Right lobe of liver (tissue), 6 donors: ENCODE results near the gene IGF2BP3. TPM values are rescaled to one million over a fixed set of nuclear protein-coding genes. Genes with fewer than 3 reads are reported as not detected.

ENCODE experiments used
- ATAC-seq, 4 donors: fragments of 200-7000 bp; cut with Tn5 transposase; one replicate each; pipeline ENCODE4 v1.9.1; 2020; ENCODE audit warnings: mild to moderate bottlenecking in 4 of 4, moderate library complexity in 4 of 4
- DNase-seq, 3 donors: peaks; one replicate each; pipeline ENCODE4 v3.0.0-alpha.2; 2020
- H3K27ac ChIP-seq, 3 donors: fragments of 200-600 bp; one replicate each; pipeline ENCODE4 v1.8.0; 2022
- H3K27me3 ChIP-seq, 2 donors: fragments of 200-600 bp; one replicate each; pipeline ENCODE4 v1.8.0; 2022
- H3K36me3 ChIP-seq, 4 donors: fragments of 200-600 bp; sonication (generic) in 1 of 4; one replicate each; pipeline versions ENCODE4 v1.5.1 to v1.8.0; 2017 to 2022; ENCODE audit warnings: control low read depth in 1 of 4
- H3K4me1 ChIP-seq, 4 donors: fragments of 200-600 bp; sonication (generic) in 1 of 4; one replicate each; pipeline versions ENCODE4 v1.5.1 to v1.8.0; 2017 to 2022; ENCODE audit warnings: control low read depth in 1 of 4
- H3K4me3 ChIP-seq, 3 donors: fragments of 200-600 bp; one replicate each; pipeline ENCODE4 v1.8.0; 2022
- H3K9me3 ChIP-seq, 4 donors: fragments of 200-600 bp; sonication (generic) in 1 of 4; one replicate each; pipeline versions ENCODE4 v1.5.1 to v1.8.0; 2017 to 2022; ENCODE audit warnings: control low read depth in 1 of 4
- POLR2A ChIP-seq: fragments of 450-650 bp; IDR thresholded peaks from one replicate; pipeline ENCODE4 v1.6.1; 2017; ENCODE audit warnings: antibody characterized with exemption, mild to moderate bottlenecking
- WGBS: methylation state at CpG from one replicate; pipeline ENCODE4 v1.1.6; 2018; ENCODE audit warnings: low coverage, low lambda C conversion rate; ENCODE audit not compliant: insufficient coverage; ENCODE audit errors: missing lambda C conversion rate; 5-methylcytosine and 5-hydroxymethylcytosine counted together
- intact Hi-C, 2 donors: fragments of 100-400 bp; cut with DNase I; formaldehyde crosslinking; loops; one replicate each; pipeline versions ENCODE4 v1.11.2 to v1.14.1; 2022
- total RNA-seq, 6 experiments: library from RNA; depleted of rRNA in 2 of 6; stranded (reverse); fragments of >200 nt in 2 of 6; fragmentation: NEBNext Ultra II Directional in 3 of 6; extraction: Animal tissue kit (Norgen Biotek cat#: 25700) in 3 of 6; gene quantifications; one replicate each; pipeline versions ENCODE4 v1.1.0 to v1.2.4, GENCODE V29; 2016 to 2023
- TF ChIP-seq, protein P1 (sequence below), 4 donors: fragments of 200-600 bp in 3 of 4; fragments of 450-650 bp in 1 of 4; IDR thresholded peaks; one replicate each; pipeline versions ENCODE4 v1.5.1 to v1.8.0; 2016 to 2022; ENCODE audit warnings: antibody characterized with exemption in 4 of 4, mild to moderate bottlenecking in 2 of 4
- donor health status: DM: no; HTN: yes; CAD: no.
- donor health status: DM: no; HTN: no; CAD: no.
- donor health status: DM: no; HTN: no; CAD: no.
- donor health status: DM: no; HTN: yes; CAD: no.
- donor health status: DM: no; HTN: yes; CAD: no.

The IGF2BP3 gene
- total RNA-seq, 6 experiments from 2014 or later, result 0.12 to 0.64 (median 0.19) TPM; not detected in 1

DNA sequence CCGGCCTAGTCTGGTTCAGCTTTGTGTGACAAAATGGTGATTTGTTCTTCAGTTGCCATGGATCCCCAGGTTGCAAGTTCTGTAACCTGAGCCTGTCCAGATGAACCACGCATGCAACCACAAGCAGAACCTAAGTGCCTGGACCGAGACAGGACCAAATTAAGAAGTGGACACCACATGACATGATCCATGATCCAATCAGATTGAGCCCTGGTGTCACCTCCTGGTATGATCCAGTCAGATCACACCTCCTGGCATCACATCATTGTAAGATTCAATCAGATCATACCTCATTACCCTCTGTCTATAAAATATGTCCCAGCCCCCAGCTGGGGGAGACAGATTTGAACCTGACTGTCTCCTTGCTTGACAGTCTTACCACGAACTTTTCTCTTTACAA, 101.2 kb downstream of the IGF2BP3 start:
- H3K4me3 ChIP-seq, result no peak overlapping the region
- DNase-seq, result no peak
- H3K36me3 ChIP-seq, result no peaks in the 10 kb centered on the region
- H3K27ac ChIP-seq, result no peak overlapping the region
- WGBS, result 65% methylated on average over 4 of the region's 4 CpGs
- no peak for TF ChIP-seq POLR2A
- TF ChIP-seq, protein P1, sequence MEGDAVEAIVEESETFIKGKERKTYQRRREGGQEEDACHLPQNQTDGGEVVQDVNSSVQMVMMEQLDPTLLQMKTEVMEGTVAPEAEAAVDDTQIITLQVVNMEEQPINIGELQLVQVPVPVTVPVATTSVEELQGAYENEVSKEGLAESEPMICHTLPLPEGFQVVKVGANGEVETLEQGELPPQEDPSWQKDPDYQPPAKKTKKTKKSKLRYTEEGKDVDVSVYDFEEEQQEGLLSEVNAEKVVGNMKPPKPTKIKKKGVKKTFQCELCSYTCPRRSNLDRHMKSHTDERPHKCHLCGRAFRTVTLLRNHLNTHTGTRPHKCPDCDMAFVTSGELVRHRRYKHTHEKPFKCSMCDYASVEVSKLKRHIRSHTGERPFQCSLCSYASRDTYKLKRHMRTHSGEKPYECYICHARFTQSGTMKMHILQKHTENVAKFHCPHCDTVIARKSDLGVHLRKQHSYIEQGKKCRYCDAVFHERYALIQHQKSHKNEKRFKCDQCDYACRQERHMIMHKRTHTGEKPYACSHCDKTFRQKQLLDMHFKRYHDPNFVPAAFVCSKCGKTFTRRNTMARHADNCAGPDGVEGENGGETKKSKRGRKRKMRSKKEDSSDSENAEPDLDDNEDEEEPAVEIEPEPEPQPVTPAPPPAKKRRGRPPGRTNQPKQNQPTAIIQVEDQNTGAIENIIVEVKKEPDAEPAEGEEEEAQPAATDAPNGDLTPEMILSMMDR (IDR thresholded peaks at IDR 0.05), result no peak
- no peaks in the 10 kb centered on the region for H3K4me1 ChIP-seq
- no peaks in the 10 kb centered on the region for H3K9me3 ChIP-seq
- intact Hi-C loops, result no loop called here
- H3K27me3 ChIP-seq, result no peaks in the 10 kb centered on the region
- no peak for ATAC-seq

DNA sequence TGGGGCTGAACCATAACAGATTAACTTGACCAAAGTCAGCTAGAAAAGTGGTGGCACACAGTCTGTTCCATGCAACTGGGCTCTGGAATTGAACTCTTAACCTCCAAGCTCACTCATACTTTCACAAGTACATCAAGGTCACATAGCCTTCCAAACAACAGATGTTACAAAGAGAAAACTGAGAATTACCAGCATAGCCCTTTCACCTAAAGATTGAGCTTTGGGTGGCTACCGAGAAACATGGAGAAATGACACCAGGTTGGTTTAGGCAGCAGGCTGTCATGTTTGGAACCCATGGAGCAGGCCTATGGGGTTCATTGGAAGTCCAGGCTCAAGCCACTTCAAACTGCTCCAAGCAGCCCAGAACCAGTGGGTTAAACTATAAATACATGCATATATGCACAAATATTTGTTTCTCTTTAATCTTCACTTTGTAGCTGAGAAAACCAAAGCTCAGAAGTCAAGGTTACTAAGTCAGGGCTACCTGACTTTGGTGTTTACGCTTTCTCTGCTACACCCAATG, 112.1 kb downstream of the IGF2BP3 start:
- Histone ChIP-seq H3K36me3 (no peaks in the 10 kb centered on the region), H3K4me3 (no peak overlapping the region), H3K4me1 (peaks cover 0 to 18% (median 3%) of the 10 kb centered on the region in 4 donors), H3K27me3 (no peaks in the 10 kb centered on the region), H3K27ac (no peak overlapping the region), H3K9me3 (no peaks in the 10 kb centered on the region)
- ATAC-seq (no peak), DNase-seq (no peak)
- 89% methylated on average over 2 of the region's 2 CpGs for WGBS
- TF ChIP-seq POLR2A, result no peak
- TF ChIP-seq, protein P1 (IDR thresholded peaks at IDR 0.05), result no peak
- intact Hi-C loops, result no loop called here

DNA sequence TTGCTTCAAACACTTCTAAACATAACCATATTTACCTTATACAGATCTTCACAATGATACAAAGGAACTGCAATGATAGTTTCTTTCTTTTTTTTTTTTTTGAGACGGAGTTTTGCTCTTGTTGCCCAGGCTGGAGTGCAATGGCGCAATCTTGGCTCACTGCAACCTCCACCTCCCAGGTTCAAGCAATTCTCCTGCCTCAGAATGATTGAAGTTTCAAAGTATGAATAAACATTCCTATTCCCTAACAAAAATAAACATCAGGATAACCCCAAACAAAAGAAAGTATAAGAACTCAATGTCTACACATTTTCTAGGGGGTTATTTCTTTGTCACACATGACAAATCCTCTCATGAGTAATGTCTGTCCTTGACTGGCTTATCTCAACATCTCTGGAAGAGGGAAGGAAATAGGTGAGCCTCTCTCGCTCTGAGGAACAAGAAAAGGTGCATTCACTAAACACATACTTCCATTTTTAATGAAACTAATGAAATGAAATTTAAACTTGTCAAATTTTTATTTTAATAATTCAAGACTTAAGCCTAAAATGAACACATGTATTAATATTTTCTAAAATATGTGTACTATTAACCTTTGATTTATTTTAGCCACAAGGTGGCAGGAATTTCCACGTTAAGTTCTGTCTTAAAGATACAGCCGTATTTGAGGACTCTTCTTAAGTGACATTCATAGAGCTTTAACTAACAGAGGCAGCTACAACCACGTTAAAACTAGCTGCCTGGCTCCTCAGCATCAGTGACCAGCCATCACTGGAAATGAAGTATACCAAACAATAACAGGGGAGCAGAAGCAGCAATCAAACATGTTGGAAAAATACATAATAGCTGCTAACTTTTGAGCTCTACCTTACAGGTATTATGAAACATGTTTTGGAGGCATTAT, 112.8 kb downstream of the IGF2BP3 start:
- no peak overlapping the region for H3K4me3 ChIP-seq
- H3K4me1 ChIP-seq, result peaks cover 0 to 18% (median 3%) of the 10 kb centered on the region in 4 donors
- no peak for TF ChIP-seq POLR2A
- TF ChIP-seq, protein P1 (IDR thresholded peaks at IDR 0.05), result peak; percentile 18 to 45 (median 37)
- peak; percentile 52 to 79 (median 72) for ATAC-seq
- no peaks in the 10 kb centered on the region for H3K27me3 ChIP-seq
- DNase-seq, result no peak
- intact Hi-C loops, result no loop called here
- 8% methylated on average over 6 of the region's 6 CpGs for WGBS
- no peaks in the 10 kb centered on the region for H3K9me3 ChIP-seq
- no peaks in the 10 kb centered on the region for H3K36me3 ChIP-seq
- peak overlapping the region in 1 of 3 donors; percentile 2 for H3K27ac ChIP-seq

DNA sequence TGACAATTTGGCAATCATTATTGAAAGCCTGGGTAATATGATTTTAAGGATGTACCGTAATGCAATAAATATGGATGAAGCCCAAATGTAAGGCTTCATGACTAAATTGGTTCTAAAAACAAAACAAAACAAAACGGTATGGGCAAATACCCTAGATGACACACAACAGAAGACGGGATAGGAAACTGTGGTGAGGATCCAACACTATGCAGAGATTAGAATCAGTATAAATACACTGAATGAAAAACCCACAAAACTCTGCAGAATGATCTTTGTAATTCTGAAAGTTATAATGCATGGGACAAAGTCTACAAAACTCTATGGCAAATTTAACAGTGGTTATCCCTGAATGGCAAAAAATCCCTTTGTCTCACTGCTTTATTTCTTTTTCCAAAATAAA, 113.6 kb downstream of the IGF2BP3 start:
- ATAC-seq (peak; percentile 13 to 55 (median 46)), DNase-seq (no peak)
- 23% methylated on average over 3 of the region's 3 CpGs for WGBS

More for the DNA sequence above, 113.6 kb downstream of the IGF2BP3 start:
- Histone ChIP-seq H3K4me1 (peaks cover 0 to 18% (median 3%) of the 10 kb centered on the region in 4 donors), H3K9me3 (no peaks in the 10 kb centered on the region), H3K27ac (peak overlapping the region in 1 of 3 donors; percentile 2), H3K27me3 (no peaks in the 10 kb centered on the region), H3K4me3 (no peak overlapping the region), H3K36me3 (no peaks in the 10 kb centered on the region)
- TF ChIP-seq, protein P1 (IDR thresholded peaks at IDR 0.05), result no peak
- no peak for TF ChIP-seq POLR2A
- intact Hi-C loops, result no loop called here
